ENCODE data around the gene LGMN.
"Not testable (repeated sequence)": the region's sequence is repeated elsewhere in the genome, so short reads cannot be mapped to it uniquely, and the experiment has no call there.

The LGMN gene

DNA sequence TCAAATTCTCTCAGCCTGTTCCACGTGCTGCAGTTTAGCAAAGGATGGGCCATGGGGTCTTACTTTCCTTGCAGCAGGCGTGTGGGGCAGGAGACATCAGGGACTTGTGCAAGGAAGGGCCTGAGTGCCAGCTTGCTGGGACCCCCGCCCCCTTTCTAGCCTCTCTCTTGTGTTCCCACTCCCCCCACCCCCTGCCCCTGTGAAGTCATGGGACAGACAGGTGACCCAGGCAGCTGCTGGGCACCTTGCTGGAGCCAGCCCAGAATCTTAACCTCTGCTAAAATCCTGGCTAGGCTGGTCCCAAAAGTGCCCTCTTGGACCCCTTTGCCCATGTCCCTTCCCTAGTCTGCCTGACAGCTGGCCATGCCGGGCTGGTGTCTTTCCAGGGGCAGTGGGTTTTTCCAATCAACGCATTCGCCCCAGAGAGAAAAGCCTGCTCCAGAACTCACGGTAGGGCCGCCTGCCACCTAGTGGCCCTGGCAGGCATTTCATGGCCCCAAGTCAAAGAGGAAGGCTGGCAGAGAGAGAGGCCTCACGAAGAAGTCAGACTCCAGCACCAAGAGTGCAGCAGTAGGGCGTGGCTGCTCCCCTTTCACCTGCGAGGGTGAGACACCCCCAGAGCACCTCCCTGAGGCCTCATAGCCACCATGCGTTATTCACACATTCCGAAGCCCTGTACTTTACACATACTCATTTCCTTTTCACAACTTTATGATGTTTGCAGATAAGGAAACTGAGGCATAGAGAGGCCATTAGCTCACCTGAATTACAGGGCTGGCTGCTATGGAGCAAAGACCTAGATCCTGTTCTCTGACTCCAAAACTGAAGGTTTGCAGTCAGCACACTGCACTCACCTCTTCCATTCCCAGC is 67.4 kb downstream of the LGMN start:
- DNase-seq: peak; percentile 73 to 78 (median 76)
- no peaks in the 10 kb centered on the region for H3K27me3 Mint-ChIP-seq
- peak overlapping the region in 1 of 2 donors; percentile 38 for H3K4me3 Mint-ChIP-seq
- H3K36me3 Mint-ChIP-seq (ENCODE audit: insufficient read depth): peaks cover 40% of the 10 kb centered on the region
- peak overlapping the region; percentile 83 to 90 for H3K27ac Mint-ChIP-seq
- no peaks in the 10 kb centered on the region for H3K9me3 Mint-ChIP-seq
- peaks cover 20 to 24% of the 10 kb centered on the region in 2 donors for H3K4me1 Mint-ChIP-seq (ENCODE audit: low read depth in 2 of 2)
- ATAC-seq (replicated peaks): peak; percentile 83

DNA sequence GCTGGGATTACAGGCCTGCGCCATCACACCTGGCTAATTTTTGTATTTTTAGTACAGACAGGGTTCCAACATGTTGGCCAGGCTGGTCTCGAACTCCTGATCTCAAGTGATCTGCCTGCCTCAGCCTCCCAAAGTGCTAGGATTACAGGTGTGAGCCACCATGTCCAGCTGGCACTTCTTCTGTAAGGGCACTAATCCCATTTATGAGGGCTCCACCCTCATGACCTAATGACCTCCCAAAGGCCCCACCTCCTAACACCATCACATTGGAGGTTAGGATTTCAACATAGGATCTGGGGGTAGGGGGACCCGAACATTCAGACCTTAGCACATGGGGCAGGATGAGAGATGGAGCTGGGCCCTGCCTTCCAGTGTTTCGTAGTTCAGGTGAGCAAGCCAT is 68.1 kb downstream of the LGMN start:
- Mint-ChIP-seq H3K27ac (peak overlapping the region; percentile 80 to 90), H3K36me3 (ENCODE audit: insufficient read depth) (peaks cover 41% of the 10 kb centered on the region), H3K4me1 (ENCODE audit: low read depth in 2 of 2) (peaks cover 21 to 25% of the 10 kb centered on the region in 2 donors)
- DNase-seq; H3K9me3 Mint-ChIP-seq; H3K27me3 Mint-ChIP-seq; ATAC-seq (replicated peaks); H3K4me3 Mint-ChIP-seq: not testable (repeated sequence)

DNA sequence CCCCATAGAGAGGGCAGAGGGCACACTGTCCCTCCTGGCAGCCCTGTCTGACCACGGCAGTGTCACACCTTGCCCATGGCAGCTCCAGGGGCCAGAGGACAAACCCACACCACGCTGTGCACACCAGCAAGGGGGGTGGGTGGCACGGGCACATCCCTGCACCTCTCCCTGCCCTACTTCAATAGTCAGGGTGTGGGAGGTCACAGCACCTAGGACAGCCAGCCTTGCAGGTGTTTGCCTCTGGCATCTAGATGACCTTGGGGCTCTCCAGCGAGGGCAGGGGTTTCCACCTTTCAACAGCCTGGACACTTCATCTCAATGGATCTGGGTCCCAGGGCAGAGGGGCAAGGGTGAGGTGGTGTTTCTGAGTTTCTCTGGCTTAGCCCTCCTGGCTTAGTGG is 69.2 kb downstream of the LGMN start:
- peaks cover 39% of the 10 kb centered on the region for H3K36me3 Mint-ChIP-seq (ENCODE audit: insufficient read depth)
- H3K27ac Mint-ChIP-seq: peak overlapping the region in 1 of 2 donors; percentile 90
- no peak overlapping the region for H3K4me3 Mint-ChIP-seq
- H3K9me3 Mint-ChIP-seq: no peaks in the 10 kb centered on the region
- DNase-seq (no peak), ATAC-seq (replicated peaks) (no peak)
- no peaks in the 10 kb centered on the region for H3K27me3 Mint-ChIP-seq
- H3K4me1 Mint-ChIP-seq (ENCODE audit: low read depth in 2 of 2): peaks cover 21 to 25% of the 10 kb centered on the region in 2 donors

DNA sequence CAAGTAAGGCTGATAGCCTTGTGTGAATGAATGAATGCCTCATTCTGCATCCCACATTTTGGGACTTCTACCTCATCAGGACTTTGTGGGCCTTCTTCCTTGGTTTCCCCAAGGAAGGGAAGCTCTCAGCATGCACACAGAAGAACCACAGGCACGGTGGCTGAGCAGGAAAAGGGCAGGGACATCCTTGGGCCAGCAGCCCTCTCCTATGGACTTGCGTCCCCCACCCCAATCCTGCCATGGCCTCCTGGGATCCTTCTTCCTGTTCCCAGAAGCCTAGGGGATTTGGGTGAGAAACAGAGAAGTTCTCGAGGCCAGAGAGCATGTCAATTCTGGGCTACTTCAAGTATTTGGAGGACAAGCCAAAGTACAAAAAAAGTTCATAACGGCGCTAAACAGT is 69.7 kb downstream of the LGMN start:
- no peaks in the 10 kb centered on the region for H3K9me3 Mint-ChIP-seq
- no peaks in the 10 kb centered on the region for H3K27me3 Mint-ChIP-seq
- DNase-seq: no peak
- peaks cover 24 to 27% of the 10 kb centered on the region in 2 donors for H3K4me1 Mint-ChIP-seq (ENCODE audit: low read depth in 2 of 2)
- H3K4me3 Mint-ChIP-seq: no peak overlapping the region
- peak overlapping the region in 1 of 2 donors; percentile 82 for H3K27ac Mint-ChIP-seq
- peaks cover 42% of the 10 kb centered on the region for H3K36me3 Mint-ChIP-seq (ENCODE audit: insufficient read depth)
- no peak for ATAC-seq (replicated peaks)

DNA sequence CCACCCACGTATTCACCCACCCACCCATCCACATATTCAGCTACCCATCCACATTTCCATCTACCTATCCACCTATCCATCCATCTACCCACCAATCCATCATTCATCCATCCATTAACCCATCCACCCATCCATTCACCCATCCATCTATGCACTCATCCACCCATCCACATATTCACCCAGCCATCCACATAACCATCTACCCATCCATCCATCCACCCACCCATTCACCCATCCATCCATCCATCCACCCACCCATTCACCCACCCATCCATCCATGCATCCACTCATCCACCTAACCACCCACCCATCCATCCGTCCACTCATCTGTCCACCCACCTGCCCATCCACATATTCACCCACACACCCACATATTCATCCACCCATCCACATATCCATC is 70.5 kb downstream of the LGMN start:
- DNase-seq (no peak), ATAC-seq (replicated peaks) (no peak)
- no peaks in the 10 kb centered on the region for H3K27me3 Mint-ChIP-seq
- H3K9me3 Mint-ChIP-seq: no peaks in the 10 kb centered on the region
- no peak overlapping the region for H3K4me3 Mint-ChIP-seq
- H3K27ac Mint-ChIP-seq: peak overlapping the region; percentile 90 to 92
- H3K36me3 Mint-ChIP-seq (ENCODE audit: insufficient read depth): peaks cover 43% of the 10 kb centered on the region
- peaks cover 24 to 27% of the 10 kb centered on the region in 2 donors for H3K4me1 Mint-ChIP-seq (ENCODE audit: low read depth in 2 of 2)

DNA sequence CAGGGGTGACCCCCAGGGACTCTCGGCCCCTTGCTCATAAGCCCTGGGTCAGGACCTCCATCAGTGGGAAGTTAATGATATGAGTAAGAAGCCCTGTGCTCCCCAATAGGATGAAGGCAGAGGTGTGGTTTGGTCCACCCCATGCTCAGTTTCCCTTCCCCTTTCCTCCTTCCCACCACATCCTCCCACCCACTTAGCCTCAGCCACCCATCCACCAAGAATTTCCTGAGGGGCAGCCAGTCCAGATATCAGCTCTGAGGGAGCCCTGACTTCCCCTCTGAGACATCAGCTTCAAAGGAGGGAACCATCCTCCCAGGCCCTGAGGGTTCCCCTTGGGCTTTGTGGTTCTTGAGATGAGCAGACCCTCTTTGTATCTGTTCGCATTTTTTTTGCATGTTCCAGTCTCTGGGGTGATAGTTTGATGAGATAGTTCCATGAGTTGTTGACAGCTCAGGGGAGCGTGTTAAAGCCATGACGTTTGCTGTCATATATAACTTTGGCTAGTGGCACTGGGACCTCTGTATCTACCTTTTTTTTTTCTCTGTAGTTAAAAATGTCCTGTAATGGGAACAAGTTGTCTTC is 71.2 kb downstream of the LGMN start:
- Mint-ChIP-seq H3K27ac (peak overlapping the region; percentile 90 to 92), H3K4me3 (no peak overlapping the region), H3K27me3 (no peaks in the 10 kb centered on the region), H3K36me3 (ENCODE audit: insufficient read depth) (peaks cover 38% of the 10 kb centered on the region), H3K9me3 (no peaks in the 10 kb centered on the region), H3K4me1 (ENCODE audit: low read depth in 2 of 2) (peaks cover 24 to 27% of the 10 kb centered on the region in 2 donors)
- no peak for DNase-seq
- ATAC-seq (replicated peaks): peak; percentile 25

DNA sequence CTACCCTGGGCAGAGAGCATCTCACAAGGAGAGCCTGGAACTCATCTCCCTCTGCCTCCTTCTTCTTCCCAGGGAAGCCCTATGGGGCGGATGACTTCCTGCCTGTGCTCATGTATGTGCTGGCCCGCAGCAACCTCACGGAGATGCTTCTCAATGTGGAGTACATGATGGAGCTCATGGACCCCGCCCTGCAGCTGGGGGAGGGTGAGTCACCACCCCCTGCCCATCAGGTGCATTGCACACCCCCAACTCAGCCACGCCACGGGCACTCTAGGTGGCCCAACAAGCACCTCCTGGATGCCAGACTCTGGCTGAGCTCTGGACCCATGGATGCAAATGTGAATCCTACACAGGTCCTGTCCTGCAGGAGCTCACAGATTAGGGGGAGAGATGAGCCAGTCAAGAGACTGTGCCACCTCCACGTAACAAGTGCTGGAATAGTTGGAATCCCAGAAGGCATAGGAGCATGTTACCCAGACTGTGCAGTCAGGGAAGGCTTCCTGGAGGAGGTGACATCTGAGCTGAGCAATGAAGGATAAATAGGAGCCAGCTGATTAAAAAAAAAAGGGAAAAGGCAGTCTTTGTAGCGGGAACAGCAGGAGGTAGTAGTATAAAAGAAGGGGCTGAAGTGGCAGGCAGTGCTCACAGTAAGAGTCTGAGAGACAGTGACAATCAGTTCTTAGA is 71.9 kb downstream of the LGMN start:
- ATAC-seq (replicated peaks): no peak

DNA sequence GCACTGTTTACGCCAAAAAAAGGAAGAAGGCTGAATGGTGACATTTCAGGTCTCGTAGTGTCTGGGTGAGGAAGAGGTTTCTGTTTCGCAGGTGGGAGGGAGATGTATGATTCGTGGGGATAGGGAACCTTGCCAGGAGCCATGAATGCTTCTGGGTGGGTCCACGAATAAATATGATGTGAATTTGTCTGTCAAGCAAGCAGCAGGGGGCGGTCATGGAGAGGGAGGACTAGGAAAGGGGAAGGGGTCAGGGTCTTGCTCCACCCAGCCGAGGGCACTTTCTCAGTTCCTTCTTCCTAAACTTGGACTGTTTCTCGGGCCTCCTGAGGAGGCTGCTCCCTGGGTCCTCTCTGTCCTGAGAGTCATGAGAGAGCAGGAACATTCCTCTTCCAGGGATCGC is 72.5 kb downstream of the LGMN start:
- no peaks in the 10 kb centered on the region for H3K9me3 Mint-ChIP-seq
- no peak for ATAC-seq (replicated peaks)
- no peaks in the 10 kb centered on the region for H3K27me3 Mint-ChIP-seq
- H3K27ac Mint-ChIP-seq: peak overlapping the region; percentile 90 to 92
- peak overlapping the region; percentile 8 to 17 for H3K4me3 Mint-ChIP-seq
- peaks cover 19 to 25% of the 10 kb centered on the region in 2 donors for H3K4me1 Mint-ChIP-seq (ENCODE audit: low read depth in 2 of 2)
- peaks cover 30% of the 10 kb centered on the region for H3K36me3 Mint-ChIP-seq (ENCODE audit: insufficient read depth)
- no peak for DNase-seq

More for the DNA sequence above, 71.9 kb downstream of the LGMN start:
- peaks cover 36% of the 10 kb centered on the region for H3K36me3 Mint-ChIP-seq (ENCODE audit: insufficient read depth)
- peaks cover 23 to 29% of the 10 kb centered on the region in 2 donors for H3K4me1 Mint-ChIP-seq (ENCODE audit: low read depth in 2 of 2)
- peak overlapping the region in 1 of 2 donors; percentile 4 for H3K4me3 Mint-ChIP-seq
- DNase-seq: no peak
- H3K9me3 Mint-ChIP-seq: no peaks in the 10 kb centered on the region
- no peaks in the 10 kb centered on the region for H3K27me3 Mint-ChIP-seq
- peak overlapping the region; percentile 90 to 92 for H3K27ac Mint-ChIP-seq

DNA sequence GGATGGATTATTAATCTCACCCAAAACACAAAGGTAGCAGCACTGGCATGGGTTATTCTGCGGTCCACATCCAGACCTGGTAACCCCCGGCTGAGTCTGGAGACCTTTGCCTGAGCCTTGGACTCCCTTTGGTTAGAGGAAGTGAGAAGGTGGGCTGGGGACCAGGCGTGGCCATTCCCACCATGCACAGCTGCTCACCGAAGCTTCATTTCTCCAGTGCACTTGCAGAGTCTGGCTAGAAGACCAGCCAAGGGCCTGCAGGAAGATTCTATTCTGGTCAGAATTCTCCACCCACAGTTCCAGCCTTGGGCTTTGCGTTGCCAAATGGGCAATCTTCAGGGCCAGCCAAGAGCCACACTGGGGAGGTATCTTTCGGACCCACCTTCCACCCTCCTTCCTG is 73.0 kb downstream of the LGMN start:
- DNase-seq: no peak
- Mint-ChIP-seq H3K9me3 (no peaks in the 10 kb centered on the region), H3K27me3 (no peaks in the 10 kb centered on the region), H3K36me3 (ENCODE audit: insufficient read depth) (peaks cover 28% of the 10 kb centered on the region), H3K4me3 (peak overlapping the region; percentile 8 to 17), H3K4me1 (ENCODE audit: low read depth in 2 of 2) (peaks cover 21 to 28% of the 10 kb centered on the region in 2 donors), H3K27ac (peak overlapping the region; percentile 90 to 92)
- ATAC-seq (replicated peaks): no peak

DNA sequence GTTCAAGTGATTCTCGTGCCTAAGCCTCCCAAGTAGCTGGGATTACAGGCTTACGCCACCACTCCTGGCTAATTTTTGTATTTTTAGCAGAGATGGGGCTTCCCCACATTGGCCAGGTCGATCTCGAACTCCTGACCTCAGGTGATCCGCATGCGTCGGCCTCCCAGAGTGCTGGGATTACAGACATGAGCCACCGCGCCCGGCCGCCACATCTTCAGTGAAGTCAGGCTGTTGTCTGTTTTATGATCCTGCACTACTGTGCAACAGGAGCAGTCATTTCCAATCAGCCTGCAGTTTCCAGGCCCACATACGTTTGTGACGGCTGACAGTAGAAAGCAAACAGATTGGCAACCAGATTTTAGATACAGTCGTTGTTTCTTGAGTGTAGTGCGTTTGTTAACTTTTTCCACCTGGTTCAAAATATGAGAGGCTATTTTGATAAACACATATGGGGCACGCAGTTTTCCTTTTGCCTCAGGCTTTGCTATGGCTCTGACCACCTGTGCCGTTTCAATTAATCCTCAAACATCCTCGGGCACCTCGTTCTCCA is 74.8 kb downstream of the LGMN start:
- Mint-ChIP-seq H3K4me1 (ENCODE audit: low read depth in 2 of 2) (peaks cover 36% of the 10 kb centered on the region in 2 donors), H3K27ac (peak overlapping the region in 1 of 2 donors; percentile 73), H3K36me3 (ENCODE audit: insufficient read depth) (peaks cover 18% of the 10 kb centered on the region)

DNA sequence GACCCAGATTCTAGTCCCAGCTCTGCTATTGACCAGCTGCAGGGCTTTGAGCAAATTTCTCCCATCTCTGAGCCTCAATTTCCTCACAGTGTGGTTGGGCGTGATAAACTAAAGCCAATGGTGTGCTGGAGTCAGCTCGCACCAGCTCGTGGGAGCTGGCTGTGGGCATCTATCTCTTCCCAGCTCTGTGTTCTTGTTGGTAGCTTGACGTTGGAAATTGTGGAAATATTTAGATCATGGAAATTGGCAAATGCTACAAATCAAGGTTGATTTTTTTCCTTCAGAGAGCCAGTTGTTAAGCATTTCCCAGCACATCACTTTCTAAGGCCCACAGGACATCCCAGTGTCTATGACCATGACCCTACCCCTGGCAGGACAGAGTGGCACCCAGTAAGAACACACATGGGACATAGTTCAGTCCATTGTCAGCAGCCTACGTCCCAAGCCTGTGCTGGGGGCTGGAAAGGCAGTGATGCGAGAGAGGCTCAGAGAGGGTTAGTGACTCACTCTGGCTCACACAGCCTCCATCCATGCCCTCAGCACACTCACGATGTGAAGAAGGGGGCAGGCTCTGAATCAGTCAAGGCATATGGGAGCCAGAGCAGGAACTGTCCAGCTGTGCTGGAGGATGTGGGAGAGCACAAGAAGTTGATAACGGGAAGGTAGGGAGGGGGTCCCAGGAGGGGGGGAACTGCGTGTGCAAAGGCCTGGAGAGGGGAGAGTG is 77.6 kb downstream of the LGMN start:
- peak overlapping the region; percentile 82 to 87 for H3K27ac Mint-ChIP-seq
- ATAC-seq (replicated peaks) (no peak), DNase-seq (no peak)
- H3K4me3 Mint-ChIP-seq: no peak overlapping the region
- H3K9me3 Mint-ChIP-seq: no peaks in the 10 kb centered on the region
- no peaks in the 10 kb centered on the region for H3K27me3 Mint-ChIP-seq
- H3K36me3 Mint-ChIP-seq (ENCODE audit: insufficient read depth): peaks cover 30% of the 10 kb centered on the region
- H3K4me1 Mint-ChIP-seq (ENCODE audit: low read depth in 2 of 2): peaks cover 30 to 32% of the 10 kb centered on the region in 2 donors

More for the DNA sequence above, 74.8 kb downstream of the LGMN start:
- Mint-ChIP-seq H3K9me3 (no peaks in the 10 kb centered on the region), H3K27me3 (no peaks in the 10 kb centered on the region), H3K4me3 (no peak overlapping the region)
- DNase-seq (no peak), ATAC-seq (replicated peaks) (no peak)

DNA sequence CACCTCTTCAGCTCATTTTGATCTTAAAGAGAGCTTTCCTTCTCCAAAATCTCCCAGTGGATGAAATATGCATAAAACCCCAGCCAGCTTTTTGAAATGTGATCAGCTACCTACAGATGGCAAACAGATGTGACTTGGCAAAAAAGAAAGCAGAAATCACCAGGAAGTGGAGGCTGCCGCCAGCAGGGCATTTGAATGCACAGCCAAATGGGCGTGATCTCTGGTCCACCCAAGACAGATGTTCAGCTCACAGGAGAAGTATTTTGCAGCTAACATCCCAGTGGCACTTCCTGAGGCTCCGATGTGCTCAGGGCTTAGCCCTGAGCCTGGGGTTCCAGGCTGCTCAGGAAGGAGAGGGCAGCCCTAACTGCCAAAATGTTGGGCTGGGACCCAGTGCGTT is 78.3 kb downstream of the LGMN start:
- no peak for ATAC-seq (replicated peaks)
- H3K27me3 Mint-ChIP-seq: no peaks in the 10 kb centered on the region
- no peaks in the 10 kb centered on the region for H3K9me3 Mint-ChIP-seq
- no peak overlapping the region for H3K4me3 Mint-ChIP-seq
- DNase-seq: no peak
- H3K27ac Mint-ChIP-seq: peak overlapping the region; percentile 82 to 87
- peaks cover 31 to 36% of the 10 kb centered on the region in 2 donors for H3K4me1 Mint-ChIP-seq (ENCODE audit: low read depth in 2 of 2)
- H3K36me3 Mint-ChIP-seq (ENCODE audit: insufficient read depth): peaks cover 33% of the 10 kb centered on the region
